ENCODE results near the gene PCID2. TPM values are rescaled to one million over a fixed set of nuclear protein-coding genes. Genes with fewer than 3 reads are reported as not detected.

Gene PCID2
- total RNA-seq, 6 donors from 2014 or later: 30.7 to 62.5 (median 37.1) TPM

DNA sequence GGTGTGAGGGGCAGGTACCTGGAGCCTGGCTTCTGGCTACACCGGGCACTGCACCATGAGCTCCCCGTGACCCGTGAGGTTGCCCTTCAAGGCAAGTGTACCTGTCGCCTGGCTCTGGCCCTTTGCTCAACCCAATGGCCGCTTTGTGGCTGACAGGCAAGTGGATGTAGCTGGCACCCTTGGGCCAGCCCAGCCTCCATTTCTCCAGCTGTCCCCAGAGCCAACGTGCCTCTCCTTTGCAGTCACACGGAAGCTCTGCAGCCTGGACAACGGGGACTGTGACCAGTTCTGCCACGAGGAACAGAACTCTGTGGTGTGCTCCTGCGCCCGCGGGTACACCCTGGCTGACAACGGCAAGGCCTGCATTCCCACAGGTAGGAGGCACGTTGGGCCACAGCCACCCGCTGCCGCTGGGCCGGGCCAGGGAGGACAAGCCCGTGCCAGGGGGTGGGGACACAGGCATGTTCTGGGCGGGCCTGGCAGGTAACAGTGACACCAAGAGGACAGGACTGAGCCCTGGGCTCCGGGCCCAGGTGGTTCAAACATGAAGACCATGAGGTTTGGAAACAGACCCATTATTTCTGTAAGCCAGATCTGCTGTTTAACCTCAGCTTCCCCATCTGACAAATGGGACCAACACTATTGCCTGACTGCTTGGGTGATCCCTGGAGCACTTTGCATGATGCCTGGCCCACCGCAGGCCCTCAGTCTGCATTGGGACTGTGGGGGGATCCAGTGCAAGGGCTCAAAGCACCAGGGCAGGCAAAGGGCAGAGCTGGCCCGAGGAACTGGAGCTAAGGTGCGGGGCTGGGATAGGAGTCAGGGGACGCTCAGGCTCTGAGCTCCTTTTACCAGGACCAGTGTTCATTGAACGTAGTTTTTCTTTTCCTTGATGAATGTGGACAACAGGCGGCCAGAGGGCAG, 67.5 kb downstream of the PCID2 start:
- WGBS, 2 donors: 92 to 99% methylated on average over 7 to 24 of the region's 26 CpGs
- Histone ChIP-seq H3K27me3 (no peaks in the 10 kb centered on the region), H3K4me1 (no peaks in the 10 kb centered on the region), H3K4me3 (no peak overlapping the region), H3K9me3 (no peaks in the 10 kb centered on the region), H3K27ac (no peak overlapping the region), H3K36me3 (no peaks in the 10 kb centered on the region)
- peak in 1 of 2 donors; percentile 12 for DNase-seq
- TF ChIP-seq POLR2AphosphoS5 (IDR thresholded peaks at IDR 0.05) (no peak), CTCF (IDR thresholded peaks at IDR 0.05) (no peak), EP300 (IDR thresholded peaks at IDR 0.05) (no peak), POLR2A (IDR thresholded peaks at IDR 0.05) (no peak)
- ATAC-seq (ENCODE audit: low FRiP score in 2 of 2): peak in 1 of 2 donors; percentile 10

GRCh38 chr13:113139577-113139976, 68.9 kb downstream of the PCID2 start:
- Histone ChIP-seq H3K4me3 (no peak overlapping the region), H3K36me3 (no peaks in the 10 kb centered on the region), H3K4me1 (no peaks in the 10 kb centered on the region), H3K27ac (no peak overlapping the region), H3K9me3 (no peaks in the 10 kb centered on the region), H3K27me3 (no peaks in the 10 kb centered on the region)
- TF ChIP-seq CTCF (IDR thresholded peaks at IDR 0.05): no peak
- no peak for TF ChIP-seq POLR2AphosphoS5 (IDR thresholded peaks at IDR 0.05)
- TF ChIP-seq POLR2A (IDR thresholded peaks at IDR 0.05): no peak
- no peak for TF ChIP-seq EP300 (IDR thresholded peaks at IDR 0.05)
- DNase-seq (no peak), ATAC-seq (ENCODE audit: low FRiP score in 2 of 2) (no peak)
- 79 to 93% methylated on average over 5 of the region's 5 CpGs for WGBS, 2 donors

DNA sequence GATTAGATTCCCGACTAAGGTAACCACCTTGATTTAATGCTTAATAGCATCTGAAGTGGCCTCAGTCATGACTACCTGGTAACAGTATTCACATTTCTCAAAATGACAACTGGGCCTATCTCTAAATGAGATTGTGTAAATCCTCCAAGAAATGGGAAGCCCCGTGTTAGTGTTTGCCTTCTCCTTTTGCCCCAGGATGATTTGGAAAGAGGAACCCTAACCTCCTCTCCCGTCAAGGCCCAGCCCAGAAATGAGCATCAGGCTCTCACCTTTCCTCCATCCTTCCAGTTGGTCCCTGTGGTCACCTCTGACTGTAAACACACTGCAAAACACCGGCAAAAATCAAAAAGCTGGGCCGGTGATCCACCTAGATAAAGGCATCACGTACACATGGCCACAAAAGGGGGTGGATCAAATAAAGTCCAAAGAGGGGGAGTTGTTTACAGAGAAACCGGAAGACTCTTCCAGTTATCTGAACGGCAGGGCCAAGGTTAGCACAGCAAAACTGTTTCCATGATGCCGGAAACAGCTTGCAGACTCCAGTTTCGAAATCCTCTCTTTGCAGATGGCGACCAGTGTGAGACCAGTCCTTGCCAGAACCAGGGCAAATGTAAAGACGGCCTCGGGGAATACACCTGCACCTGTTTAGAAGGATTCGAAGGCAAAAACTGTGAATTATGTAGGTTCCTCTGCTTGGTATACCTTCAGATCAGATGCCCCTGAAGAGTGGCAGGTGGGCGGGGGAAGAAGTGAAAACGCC, 69.5 kb downstream of the PCID2 start:
- 64% methylated on average over 15 to 16 of the region's 16 CpGs for WGBS, 2 donors
- no peak for ATAC-seq (ENCODE audit: low FRiP score in 2 of 2)
- no peaks in the 10 kb centered on the region for H3K36me3 ChIP-seq
- H3K4me3 ChIP-seq: no peak overlapping the region
- no peaks in the 10 kb centered on the region for H3K9me3 ChIP-seq
- H3K27ac ChIP-seq: no peak overlapping the region
- no peaks in the 10 kb centered on the region for H3K4me1 ChIP-seq
- TF ChIP-seq POLR2A (IDR thresholded peaks at IDR 0.05) (no peak), EP300 (IDR thresholded peaks at IDR 0.05) (no peak), POLR2AphosphoS5 (IDR thresholded peaks at IDR 0.05) (no peak), CTCF (IDR thresholded peaks at IDR 0.05) (no peak)
- peak in 1 of 2 donors; percentile 12 for DNase-seq
- no peaks in the 10 kb centered on the region for H3K27me3 ChIP-seq

- WGBS, 2 donors: 80 to 91% methylated on average over 11 of the region's 11 CpGs
- no peaks in the 10 kb centered on the region for H3K27me3 ChIP-seq
- H3K36me3 ChIP-seq: no peaks in the 10 kb centered on the region
- no peaks in the 10 kb centered on the region for H3K4me1 ChIP-seq
- no peak overlapping the region for H3K27ac ChIP-seq
- ATAC-seq (ENCODE audit: low FRiP score in 2 of 2) (no peak), DNase-seq (peak in 1 of 2 donors; percentile 4)
- TF ChIP-seq POLR2AphosphoS5 (IDR thresholded peaks at IDR 0.05) (no peak), CTCF (IDR thresholded peaks at IDR 0.05) (no peak), POLR2A (IDR thresholded peaks at IDR 0.05) (no peak), EP300 (IDR thresholded peaks at IDR 0.05) (no peak)
- H3K9me3 ChIP-seq: no peaks in the 10 kb centered on the region
- H3K4me3 ChIP-seq: no peak overlapping the region
These were observed 70.7 kb downstream of the PCID2 start for GRCh38 chr13:113137691-113138298.
